CD4-positive, alpha-beta T cell (primary cell): ENCODE data around the gene MYADM. TPM values are rescaled to one million over a fixed set of nuclear protein-coding genes. Genes with fewer than 3 reads are reported as not detected.

Experiments used
- ATAC-seq: fragments of 200-7000 bp; cut with Tn5 transposase; one replicate; pipeline ENCODE4 v1.10.0; 2022; ENCODE audit warnings: mild to moderate bottlenecking; ENCODE audit not compliant: poor library complexity
- CTCF ChIA-PET: fragments of 350-600 bp; sonication (Branson Sonifier 250); formaldehyde crosslinking; loops from one replicate; lab custom pipeline; 2021; ENCODE audit warnings: antibody characterized with exemption, inconsistent platforms; lab: Charles Lee
- POLR2A ChIA-PET: fragments of 350-600 bp; sonication (Branson Sonifier 250); formaldehyde crosslinking; loops from one replicate; lab custom pipeline; 2021; ENCODE audit warnings: antibody characterized with exemption, inconsistent platforms; lab: Charles Lee
- DNase-seq, 14 experiments: peaks; one replicate each; pipeline ENCODE4 v3.0.0-alpha.2; 2013 to 2020; ENCODE audit warnings: mixed read lengths in 2 of 14
- H3K27ac ChIP-seq, 2 donors: one replicate each; pipeline versions ENCODE4 v1.5.1 to v1.7.0; 2013; ENCODE audit warnings: low read length in 2 of 2, low read depth in 1 of 2, mild to moderate bottlenecking in 1 of 2
- H3K27me3 ChIP-seq, 2 experiments: 1 replicate in 1 of 2; 2 replicates in 1 of 2; pipeline versions ENCODE4 v1.6.1 to v1.7.0; 2013; ENCODE audit warnings: low read length in 2 of 2, control low read depth in 1 of 2, mild to moderate bottlenecking in 1 of 2, moderate library complexity in 1 of 2; ENCODE audit not compliant: insufficient read depth in 2 of 2, control insufficient read depth in 1 of 2
- H3K36me3 ChIP-seq: one replicate; pipeline ENCODE4 v1.6.1; 2013; ENCODE audit warnings: low read length, control low read depth; ENCODE audit not compliant: insufficient read depth
- H3K4me1 ChIP-seq: one replicate; pipeline ENCODE4 v1.6.1; 2013; ENCODE audit warnings: low read length, control low read depth; ENCODE audit not compliant: insufficient read depth
- H3K4me3 ChIP-seq: one replicate; pipeline ENCODE4 v1.5.1; 2013; ENCODE audit warnings: mild to moderate bottlenecking, low read length, moderate library complexity
- H3K9me3 ChIP-seq, 2 experiments: 1 replicate in 1 of 2; 2 replicates in 1 of 2; pipeline versions ENCODE4 v1.6.1 to v1.7.0; 2013; ENCODE audit warnings: low read length in 2 of 2, mild to moderate bottlenecking in 2 of 2, control low read depth in 1 of 2, moderate library complexity in 1 of 2; ENCODE audit not compliant: control insufficient read depth in 1 of 2, insufficient read depth in 1 of 2
- H3K27ac Mint-ChIP-seq: one replicate; pipeline ENCODE4 v1.8.0; 2020; ENCODE audit warnings: mixed read lengths
- H3K27me3 Mint-ChIP-seq: one replicate; pipeline ENCODE4 v1.8.0; 2021; ENCODE audit warnings: mixed read lengths
- H3K36me3 Mint-ChIP-seq: one replicate; pipeline ENCODE4 v1.8.0; 2021; ENCODE audit warnings: low read depth, mixed read lengths
- H3K4me1 Mint-ChIP-seq: one replicate; pipeline ENCODE4 v1.8.0; 2021; ENCODE audit warnings: low read depth, mixed read lengths
- H3K4me3 Mint-ChIP-seq: one replicate; pipeline ENCODE4 v1.8.0; 2020; ENCODE audit warnings: mild to moderate bottlenecking, mixed read lengths
- H3K9me3 Mint-ChIP-seq: one replicate; pipeline ENCODE4 v1.8.0; 2020; ENCODE audit warnings: mixed read lengths
- intact Hi-C, 2 experiments: fragments of 100-400 bp; cut with DNase I in 1 of 2; cut with micrococcal nuclease in 1 of 2; formaldehyde crosslinking; loops; one replicate each; pipeline versions ENCODE4 v1.15.1 to v1.9.0; 2023 to 2025; cut with DNase I, micrococcal nuclease
- total RNA-seq, 174 experiments: library from RNA in 2 of 174; stranded (reverse) in 2 of 174; gene quantifications; one replicate each; pipeline ENCODE4 v1.2.3 and lab custom pipeline; 2021 to 2026
- TF ChIP-seq, protein P1 (sequence below): fragments of 200-600 bp; IDR thresholded peaks from one replicate; pipeline ENCODE4 v1.8.0; 2022; ENCODE audit warnings: antibody characterized with exemption, mild to moderate bottlenecking

The MYADM gene
- total RNA-seq, 2 experiments from 2014 or later: 444 to 448 TPM

DNA sequence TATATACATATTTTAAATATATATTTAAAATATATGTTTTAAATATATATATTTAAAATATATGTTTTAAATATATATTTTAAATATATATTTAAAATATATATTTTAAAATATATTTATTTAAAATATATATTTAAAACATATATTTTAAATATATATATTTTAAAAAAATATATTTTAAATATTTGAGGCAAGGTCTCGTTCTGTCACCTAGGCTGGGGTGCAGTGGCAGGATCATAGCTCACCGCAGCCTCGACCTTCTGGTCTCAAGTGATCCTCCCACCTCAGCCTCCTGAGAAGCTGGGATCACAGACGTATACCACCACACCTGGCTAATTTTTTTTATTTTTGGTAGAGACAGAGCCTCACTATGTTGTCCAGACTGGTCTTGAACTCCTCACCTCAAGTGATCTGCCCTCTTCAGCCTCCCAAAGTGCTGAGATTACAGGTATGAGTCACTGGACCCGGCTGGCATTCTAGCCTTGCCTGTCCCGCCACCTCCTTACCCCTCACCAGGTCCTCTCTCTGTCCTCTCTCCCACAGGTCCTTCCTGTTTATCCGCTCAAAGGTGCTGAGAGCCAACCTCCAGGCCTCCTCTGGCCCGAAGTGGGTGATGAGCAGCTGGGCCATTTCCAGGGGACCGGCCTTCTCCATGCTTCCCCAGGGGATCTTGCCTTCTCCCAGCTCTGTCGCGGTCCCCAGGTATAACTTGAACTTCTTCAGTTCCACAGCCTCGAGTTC lies 44.1 kb upstream of the MYADM start:
- intact Hi-C loops: no loop called here
- Histone ChIP-seq H3K4me3 (peak overlapping the region; percentile 26), H3K36me3 (no peaks in the 10 kb centered on the region), H3K27ac (no peak overlapping the region), H3K4me1 (no peaks in the 10 kb centered on the region), H3K27me3 (peaks cover 4 to 5% of the 10 kb centered on the region in 2 experiments), H3K9me3 (no peaks in the 10 kb centered on the region)
- H3K27ac Mint-ChIP-seq: no peak overlapping the region
- POLR2A ChIA-PET: no interaction called here
- TF ChIP-seq, protein P1, sequence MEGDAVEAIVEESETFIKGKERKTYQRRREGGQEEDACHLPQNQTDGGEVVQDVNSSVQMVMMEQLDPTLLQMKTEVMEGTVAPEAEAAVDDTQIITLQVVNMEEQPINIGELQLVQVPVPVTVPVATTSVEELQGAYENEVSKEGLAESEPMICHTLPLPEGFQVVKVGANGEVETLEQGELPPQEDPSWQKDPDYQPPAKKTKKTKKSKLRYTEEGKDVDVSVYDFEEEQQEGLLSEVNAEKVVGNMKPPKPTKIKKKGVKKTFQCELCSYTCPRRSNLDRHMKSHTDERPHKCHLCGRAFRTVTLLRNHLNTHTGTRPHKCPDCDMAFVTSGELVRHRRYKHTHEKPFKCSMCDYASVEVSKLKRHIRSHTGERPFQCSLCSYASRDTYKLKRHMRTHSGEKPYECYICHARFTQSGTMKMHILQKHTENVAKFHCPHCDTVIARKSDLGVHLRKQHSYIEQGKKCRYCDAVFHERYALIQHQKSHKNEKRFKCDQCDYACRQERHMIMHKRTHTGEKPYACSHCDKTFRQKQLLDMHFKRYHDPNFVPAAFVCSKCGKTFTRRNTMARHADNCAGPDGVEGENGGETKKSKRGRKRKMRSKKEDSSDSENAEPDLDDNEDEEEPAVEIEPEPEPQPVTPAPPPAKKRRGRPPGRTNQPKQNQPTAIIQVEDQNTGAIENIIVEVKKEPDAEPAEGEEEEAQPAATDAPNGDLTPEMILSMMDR: no peak
- H3K27me3 Mint-ChIP-seq: peaks cover 43% of the 10 kb centered on the region
- ATAC-seq (no peak), DNase-seq (no peak)
- CTCF ChIA-PET: no interaction called here
- H3K9me3 Mint-ChIP-seq: no peaks in the 10 kb centered on the region
- H3K36me3 Mint-ChIP-seq: no peaks in the 10 kb centered on the region
- H3K4me1 Mint-ChIP-seq: no peaks in the 10 kb centered on the region
- H3K4me3 Mint-ChIP-seq: no peak overlapping the region

DNA sequence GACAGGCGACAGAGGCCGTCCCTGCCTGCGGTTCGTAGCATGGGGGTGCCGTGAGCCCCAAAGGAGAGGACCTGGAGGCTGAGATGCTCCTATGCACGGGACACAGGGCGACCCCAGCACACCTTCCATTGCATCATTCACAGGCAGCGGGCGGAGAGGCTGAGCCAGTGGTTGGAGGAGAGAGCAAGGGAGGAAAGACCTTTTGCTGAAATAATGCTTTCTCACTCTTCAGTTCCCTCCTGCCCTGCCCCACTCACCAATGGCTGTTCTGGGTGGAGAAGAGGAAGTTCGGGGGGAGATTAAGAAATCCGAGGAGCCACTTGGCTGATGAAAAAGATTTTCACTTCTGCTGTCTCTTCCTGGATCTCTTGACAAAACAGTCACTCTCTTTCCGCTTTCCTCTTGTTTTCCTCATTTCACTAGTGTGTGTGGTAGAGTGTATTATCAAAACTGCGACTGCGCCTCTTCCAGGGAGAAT lies 43.5 kb upstream of the MYADM start, which contains the start of gene NLRP12:
TSS of gene NLRP12 (minus strand) at position 181 of the 478 bp plus-strand sequence. CDS start at position 41, 140 bp downstream.
- POLR2A ChIA-PET: no interaction called here
- TF ChIP-seq, protein P1: no peak
- peak in 3 of 14 experiments; percentile 14 to 67 (median 58) for DNase-seq
- Mint-ChIP-seq H3K4me3 (no peak within 1 kb of the TSS), H3K36me3 (no peaks in the 10 kb centered on the region), H3K27me3 (peaks cover 47% of the 10 kb centered on the region), H3K27ac (no peak within 1 kb of the TSS), H3K9me3 (no peaks in the 10 kb centered on the region), H3K4me1 (no peaks in the 10 kb centered on the region)
- no peaks in the 10 kb centered on the region for H3K4me1 ChIP-seq
- no peaks in the 10 kb centered on the region for H3K36me3 ChIP-seq
- no peak for ATAC-seq
- peaks cover 4 to 5% of the 10 kb centered on the region in 2 experiments for H3K27me3 ChIP-seq
- intact Hi-C loops: no loop called here
- CTCF ChIA-PET: no interaction called here
- H3K27ac ChIP-seq: no peak within 1 kb of the TSS
- peak within 1 kb of the TSS; percentile 26 for H3K4me3 ChIP-seq
- no peaks in the 10 kb centered on the region for H3K9me3 ChIP-seq

DNA sequence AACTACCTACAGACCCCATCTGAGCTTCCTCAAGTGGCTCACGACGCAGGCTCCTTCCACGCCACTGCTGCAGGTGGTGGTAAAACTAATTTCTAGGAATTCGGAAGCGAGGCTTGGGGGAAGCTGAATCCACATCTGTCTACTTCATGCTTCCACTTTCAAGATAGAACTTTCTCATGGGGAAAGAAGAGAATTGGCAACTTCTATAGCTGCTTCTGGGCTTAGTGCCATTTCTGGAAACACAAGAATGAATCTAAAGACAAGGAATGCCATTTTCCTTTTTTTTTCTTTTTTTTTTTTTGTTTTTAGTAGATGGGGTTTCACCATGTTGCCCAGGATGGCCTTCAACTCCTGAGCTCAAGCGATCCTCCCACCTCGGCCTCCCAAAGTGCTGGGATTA lies 40.8 kb upstream of the MYADM start:
- Histone ChIP-seq H3K36me3 (no peaks in the 10 kb centered on the region), H3K9me3 (peaks cover 0 to 4% of the 10 kb centered on the region in 2 experiments), H3K4me3 (no peak overlapping the region), H3K27me3 (peaks cover 7 to 9% of the 10 kb centered on the region in 2 experiments), H3K4me1 (no peaks in the 10 kb centered on the region), H3K27ac (no peak overlapping the region)
- DNase-seq: no peak
- Mint-ChIP-seq H3K9me3 (no peaks in the 10 kb centered on the region), H3K27me3 (peaks cover 50% of the 10 kb centered on the region), H3K4me1 (no peaks in the 10 kb centered on the region), H3K36me3 (no peaks in the 10 kb centered on the region), H3K27ac (no peak overlapping the region), H3K4me3 (no peak overlapping the region)
- no peak for ATAC-seq
- ChIA-PET CTCF (no interaction called here), POLR2A (no interaction called here)
- intact Hi-C loops: no loop called here
- TF ChIP-seq, protein P1: no peak
